CD4-positive, alpha-beta memory T cell (primary cell): ENCODE data around the gene ARFGEF2. TPM values are rescaled to one million over a fixed set of nuclear protein-coding genes. Genes with fewer than 3 reads are reported as not detected.

Experiments used
- CTCF ChIA-PET: fragments of 350-600 bp; sonication (Branson Sonifier 250); formaldehyde crosslinking; loops from one replicate; lab custom pipeline; 2021; ENCODE audit warnings: inconsistent platforms; ENCODE audit not compliant: partially characterized antibody; lab: Charles Lee
- POLR2A ChIA-PET: fragments of 350-600 bp; sonication (Branson Sonifier 250); formaldehyde crosslinking; loops from one replicate; lab custom pipeline; 2021; ENCODE audit not compliant: partially characterized antibody; lab: Charles Lee
- DNase-seq, 5 donors: peaks; one replicate each; pipeline versions ENCODE4 v3.0.0 to v3.0.0-alpha.2; 2020 to 2022; ENCODE audit warnings: mixed read lengths in 1 of 5
- H3K27ac ChIP-seq: one replicate; pipeline ENCODE4 v1.7.0; 2013; ENCODE audit warnings: low read depth, low read length
- H3K27me3 ChIP-seq: 2 replicates; pipeline ENCODE4 v1.7.0; 2013; ENCODE audit warnings: mild to moderate bottlenecking, low read length, moderate library complexity; ENCODE audit not compliant: insufficient read depth
- H3K36me3 ChIP-seq: 2 replicates; pipeline ENCODE4 v1.7.0; 2013; ENCODE audit warnings: mild to moderate bottlenecking, low read length, moderate library complexity; ENCODE audit not compliant: insufficient read depth
- H3K4me1 ChIP-seq: 2 replicates; pipeline ENCODE4 v1.7.0; 2013; ENCODE audit warnings: mild to moderate bottlenecking, low read length, moderate library complexity; ENCODE audit not compliant: insufficient read depth
- H3K4me3 ChIP-seq, 2 donors: one replicate each; pipeline ENCODE4 v1.7.0; 2013; ENCODE audit warnings: low read length in 2 of 2, mild to moderate bottlenecking in 1 of 2
- H3K9me3 ChIP-seq, 2 donors: one replicate each; pipeline ENCODE4 v1.7.0; 2013; ENCODE audit warnings: low read length in 2 of 2, control low read depth in 1 of 2; ENCODE audit not compliant: control insufficient read depth in 1 of 2
- H3K27ac Mint-ChIP-seq, 7 donors: one replicate each; pipeline ENCODE4 v1.8.0; 2020 to 2021; ENCODE audit warnings: mixed read lengths in 7 of 7, mild to moderate bottlenecking in 6 of 7, inconsistent platforms in 3 of 7, moderate library complexity in 3 of 7
- H3K27me3 Mint-ChIP-seq, 2 donors: one replicate each; pipeline ENCODE4 v1.8.0; 2020 to 2021; ENCODE audit warnings: mixed read lengths in 2 of 2
- H3K36me3 Mint-ChIP-seq, 2 donors: one replicate each; pipeline ENCODE4 v1.8.0; 2020 to 2021; ENCODE audit warnings: mixed read lengths in 2 of 2, inconsistent platforms in 1 of 2, mild to moderate bottlenecking in 1 of 2
- H3K4me1 Mint-ChIP-seq, 4 donors: one replicate each; pipeline ENCODE4 v1.8.0; 2020 to 2021; ENCODE audit warnings: mixed read lengths in 4 of 4, mild to moderate bottlenecking in 1 of 4
- H3K4me3 Mint-ChIP-seq, 8 donors: one replicate each; pipeline ENCODE4 v1.8.0; 2020 to 2021; ENCODE audit warnings: mixed read lengths in 8 of 8, mild to moderate bottlenecking in 7 of 8, moderate library complexity in 6 of 8, inconsistent platforms in 3 of 8
- H3K9me3 Mint-ChIP-seq, 8 donors: one replicate each; pipeline ENCODE4 v1.8.0; 2020 to 2021; ENCODE audit warnings: mixed read lengths in 8 of 8, mild to moderate bottlenecking in 5 of 8, inconsistent platforms in 3 of 8, moderate library complexity in 1 of 8
- intact Hi-C: fragments of 100-400 bp; cut with micrococcal nuclease; formaldehyde crosslinking; loops from one replicate; pipeline ENCODE4 v1.15.1; 2023
- polyA plus RNA-seq, 2 donors: library from polyadenylated mRNA; unstranded; fragments of 300-500 nt; fragmentation: Illumina TruSeq; gene quantifications; one replicate each; pipeline ENCODE4 v1.2.3, GENCODE V29; 2021
- total RNA-seq, 2 experiments: library from RNA; stranded (reverse); gene quantifications; one replicate each; pipeline ENCODE4 v1.2.3, GENCODE V29; 2021

ARFGEF2 gene
- total and polyA plus RNA-seq, 4 experiments from 2014 or later: 4.7 to 28.1 (median 18.4) TPM

DNA sequence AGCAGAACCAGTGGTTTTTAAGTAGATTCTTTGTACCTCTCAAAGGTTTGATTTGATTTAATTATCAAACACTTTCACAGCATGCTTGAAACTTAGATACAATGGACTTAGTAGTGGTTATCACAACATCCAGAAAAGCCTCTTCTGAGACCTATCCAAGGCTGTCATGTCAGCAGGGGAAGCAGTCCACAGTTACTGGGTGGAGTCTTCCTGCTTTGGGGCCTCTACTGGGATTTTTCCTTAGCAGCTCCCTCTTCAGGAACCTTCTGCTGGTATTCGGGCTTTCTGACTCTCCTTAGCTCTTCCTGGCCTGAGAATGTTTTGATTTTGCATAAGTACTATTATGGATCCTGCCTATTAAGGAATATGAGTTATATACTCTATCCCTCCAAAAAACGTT lies 36.0 kb downstream of the ARFGEF2 start:
- no peak overlapping the region for H3K4me3 ChIP-seq
- Mint-ChIP-seq H3K36me3 (peaks cover 43 to 70% of the 10 kb centered on the region in 2 donors), H3K4me1 (peaks cover 0 to 5% (median 1%) of the 10 kb centered on the region in 4 donors), H3K27me3 (no peaks in the 10 kb centered on the region), H3K27ac (no peak overlapping the region), H3K9me3 (no peaks in the 10 kb centered on the region), H3K4me3 (no peak overlapping the region)
- ChIA-PET CTCF (no interaction called here), POLR2A (no interaction called here)
- H3K9me3 ChIP-seq: no peaks in the 10 kb centered on the region
- H3K27ac ChIP-seq: no peak overlapping the region
- no peaks in the 10 kb centered on the region for H3K4me1 ChIP-seq
- intact Hi-C loops: no loop called here
- no peak for DNase-seq
- peaks cover 32% of the 10 kb centered on the region for H3K36me3 ChIP-seq
- H3K27me3 ChIP-seq: no peaks in the 10 kb centered on the region

DNA sequence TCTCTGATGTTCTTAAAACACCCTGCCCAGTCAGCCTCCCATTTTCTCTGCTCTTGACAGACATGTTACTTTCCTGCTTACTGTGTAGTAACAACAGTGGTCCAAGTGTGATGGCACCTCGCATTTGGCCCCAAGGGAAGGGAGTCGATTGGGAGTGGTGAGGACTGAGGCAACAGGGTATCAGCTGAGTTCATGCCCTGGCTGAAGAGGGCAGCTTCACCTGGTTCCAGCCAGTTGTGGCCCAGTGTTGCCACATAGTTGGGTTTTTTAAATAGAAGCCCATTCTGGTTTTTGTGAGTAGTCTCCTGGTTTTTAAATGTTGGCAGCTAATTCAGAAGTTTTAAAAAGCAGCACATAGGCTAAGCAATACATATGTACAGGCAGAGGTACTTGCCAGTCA lies 37.2 kb downstream of the ARFGEF2 start:
- Mint-ChIP-seq H3K27me3 (no peaks in the 10 kb centered on the region), H3K9me3 (no peaks in the 10 kb centered on the region), H3K4me1 (peaks cover 0 to 5% (median 1%) of the 10 kb centered on the region in 4 donors), H3K27ac (no peak overlapping the region), H3K36me3 (peaks cover 50 to 72% of the 10 kb centered on the region in 2 donors), H3K4me3 (no peak overlapping the region)
- intact Hi-C loops: no loop called here
- ChIA-PET CTCF (no interaction called here), POLR2A (no interaction called here)
- no peaks in the 10 kb centered on the region for H3K4me1 ChIP-seq
- no peak overlapping the region for H3K4me3 ChIP-seq
- H3K27me3 ChIP-seq: no peaks in the 10 kb centered on the region
- DNase-seq: no peak
- H3K27ac ChIP-seq: no peak overlapping the region
- no peaks in the 10 kb centered on the region for H3K9me3 ChIP-seq
- peaks cover 24% of the 10 kb centered on the region for H3K36me3 ChIP-seq

DNA sequence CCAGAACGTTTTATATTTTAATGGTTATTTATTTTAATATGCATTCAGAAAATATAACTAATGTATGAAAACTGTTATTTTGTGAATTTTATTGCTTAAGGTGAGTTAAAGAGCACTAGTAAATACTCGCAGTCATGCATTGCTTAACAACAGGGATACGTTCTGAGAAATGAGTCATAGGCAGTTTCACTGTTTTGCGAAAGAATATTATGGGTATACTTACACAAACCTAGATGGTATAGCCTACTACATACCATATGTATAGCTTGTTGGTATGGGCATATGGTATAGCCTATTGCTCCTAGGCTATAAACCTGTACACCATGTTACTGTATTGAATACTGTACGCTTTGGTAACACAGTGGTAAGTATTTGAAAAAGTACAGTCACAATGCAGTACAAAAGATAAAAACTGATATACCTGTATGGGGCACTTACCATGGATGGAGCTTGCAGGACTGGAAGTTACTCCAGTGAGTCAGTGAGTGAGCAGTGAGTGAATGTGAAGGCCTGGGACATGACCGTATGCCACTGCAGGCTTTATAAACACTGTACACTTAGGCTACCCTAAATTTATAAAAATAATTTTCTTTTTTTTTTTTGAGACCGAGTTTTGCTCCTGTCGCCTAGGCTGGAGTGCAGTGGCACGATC lies 38.5 kb downstream of the ARFGEF2 start:
- Mint-ChIP-seq H3K27ac (no peak overlapping the region), H3K36me3 (peaks cover 49 to 70% of the 10 kb centered on the region in 2 donors), H3K27me3 (no peaks in the 10 kb centered on the region), H3K4me3 (no peak overlapping the region), H3K9me3 (no peaks in the 10 kb centered on the region), H3K4me1 (peaks cover 0 to 5% (median 1%) of the 10 kb centered on the region in 4 donors)
- H3K27ac ChIP-seq: no peak overlapping the region
- intact Hi-C loops: no loop called here
- H3K9me3 ChIP-seq: no peaks in the 10 kb centered on the region
- H3K4me3 ChIP-seq: no peak overlapping the region
- no peaks in the 10 kb centered on the region for H3K4me1 ChIP-seq
- ChIA-PET CTCF (no interaction called here), POLR2A (no interaction called here)
- peaks cover 14% of the 10 kb centered on the region for H3K36me3 ChIP-seq
- DNase-seq: no peak
- H3K27me3 ChIP-seq: no peaks in the 10 kb centered on the region

DNA sequence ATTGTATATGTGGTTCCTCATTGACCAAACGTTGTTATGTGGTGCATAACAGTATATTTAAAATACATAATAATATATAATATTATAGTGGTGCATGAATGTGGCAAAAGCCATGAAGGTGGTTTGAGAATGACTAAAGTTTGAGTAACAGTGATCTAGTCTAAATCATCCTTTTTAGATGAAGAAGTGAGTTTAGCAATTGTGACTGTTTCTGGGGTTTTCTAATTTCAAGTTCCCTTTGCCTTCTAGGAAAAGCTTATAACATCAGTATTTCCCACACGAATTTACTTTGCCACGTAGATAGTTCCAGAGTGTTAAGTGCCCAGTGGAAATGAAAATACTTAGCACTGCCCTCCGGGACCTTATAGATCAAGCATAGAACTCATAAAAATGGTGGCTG lies 40.9 kb downstream of the ARFGEF2 start:
- no peak for DNase-seq
- Mint-ChIP-seq H3K4me3 (no peak overlapping the region), H3K4me1 (peaks cover 0 to 2% (median 0%) of the 10 kb centered on the region in 4 donors), H3K9me3 (no peaks in the 10 kb centered on the region), H3K27ac (no peak overlapping the region), H3K36me3 (peaks cover 37 to 66% of the 10 kb centered on the region in 2 donors), H3K27me3 (no peaks in the 10 kb centered on the region)
- Histone ChIP-seq H3K36me3 (peaks cover 2% of the 10 kb centered on the region), H3K27me3 (no peaks in the 10 kb centered on the region), H3K4me1 (no peaks in the 10 kb centered on the region), H3K9me3 (no peaks in the 10 kb centered on the region), H3K4me3 (no peak overlapping the region), H3K27ac (no peak overlapping the region)
- intact Hi-C loops: no loop called here
- ChIA-PET POLR2A (no interaction called here), CTCF (no interaction called here)

DNA sequence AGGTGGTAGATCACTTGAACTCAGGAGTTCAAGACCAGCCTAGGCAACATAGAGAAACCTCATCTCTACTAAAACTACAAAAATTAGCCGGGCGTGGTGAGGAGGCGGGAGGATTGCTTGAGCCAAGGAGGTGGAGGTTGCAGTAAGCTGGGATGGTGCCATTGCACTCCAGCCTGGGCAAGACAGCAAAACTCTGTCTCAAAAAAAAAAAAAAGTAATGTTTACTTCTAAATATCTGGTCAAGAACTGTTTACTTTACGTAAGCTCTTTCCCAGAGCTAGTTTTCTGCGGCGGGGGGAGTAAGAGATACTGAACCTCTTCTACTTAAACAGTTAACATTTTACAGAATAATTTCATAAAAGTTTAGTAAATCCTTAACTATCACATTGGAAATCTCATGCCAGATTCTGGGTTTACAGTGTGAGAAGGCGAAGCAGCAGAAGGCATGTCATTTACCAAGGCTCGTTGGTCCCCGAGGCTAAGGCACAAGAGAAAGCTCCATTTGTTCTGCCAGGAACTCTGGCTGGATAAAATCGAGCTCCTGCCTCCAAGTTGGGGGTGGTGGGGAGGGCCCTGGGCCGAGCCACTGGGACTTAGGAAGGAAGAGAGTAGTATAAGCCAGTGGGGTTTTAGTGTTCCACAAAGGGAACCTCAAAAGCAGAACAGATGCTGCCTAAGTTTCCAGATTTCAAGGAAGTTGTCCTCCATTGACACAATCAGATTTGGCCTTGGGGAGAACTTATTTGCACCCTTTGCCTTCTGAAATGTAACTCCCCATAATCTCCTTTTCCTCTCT lies 41.7 kb downstream of the ARFGEF2 start:
- no peaks in the 10 kb centered on the region for H3K4me1 ChIP-seq
- no peak overlapping the region for H3K4me3 ChIP-seq
- H3K27me3 Mint-ChIP-seq: no peaks in the 10 kb centered on the region
- H3K9me3 ChIP-seq: no peaks in the 10 kb centered on the region
- intact Hi-C loops: no loop called here
- H3K27ac ChIP-seq: no peak overlapping the region
- H3K4me1 Mint-ChIP-seq: no peaks in the 10 kb centered on the region
- CTCF ChIA-PET: no interaction called here
- no peaks in the 10 kb centered on the region for H3K9me3 Mint-ChIP-seq
- no peaks in the 10 kb centered on the region for H3K27me3 ChIP-seq
- POLR2A ChIA-PET: no interaction called here
- DNase-seq: no peak
- H3K36me3 ChIP-seq: no peaks in the 10 kb centered on the region
- H3K36me3 Mint-ChIP-seq: peaks cover 36 to 62% of the 10 kb centered on the region in 2 donors
- H3K27ac Mint-ChIP-seq: peak overlapping the region in 1 of 7 donors; percentile 34
- H3K4me3 Mint-ChIP-seq: no peak overlapping the region

DNA sequence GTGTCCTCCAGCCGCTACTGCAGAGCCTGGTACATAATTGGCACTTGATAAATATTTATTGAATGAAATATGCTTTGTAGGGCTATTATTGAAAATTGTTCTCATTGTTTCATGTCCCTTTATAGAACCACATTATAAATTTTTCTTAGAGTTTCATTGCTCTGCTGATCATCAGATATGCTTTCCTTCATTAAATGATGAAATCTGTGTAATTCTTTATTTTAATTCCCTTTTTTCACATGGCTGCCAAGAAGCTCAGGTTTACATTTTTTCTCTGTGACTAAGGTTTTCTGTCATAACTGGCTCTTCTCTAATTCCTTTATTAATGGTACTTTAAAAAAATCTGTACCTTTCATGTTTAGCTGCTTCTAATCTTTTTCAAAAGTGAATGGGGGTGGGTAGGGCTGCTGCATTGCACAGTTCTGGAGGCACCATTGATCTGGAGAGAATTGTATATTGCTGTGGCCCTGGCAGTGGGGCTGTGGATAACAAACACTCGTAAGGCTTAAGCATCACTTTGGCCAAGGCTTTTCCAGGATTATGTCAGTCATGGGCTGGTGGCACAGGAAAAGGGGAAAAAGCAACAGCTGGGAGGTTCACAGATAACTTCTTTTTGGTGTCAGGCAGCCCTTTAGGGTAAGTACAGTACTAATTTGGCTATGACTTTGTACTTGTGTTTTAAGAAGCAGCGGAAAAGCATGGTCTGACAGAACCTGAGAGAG lies 43.8 kb downstream of the ARFGEF2 start:
- Histone ChIP-seq H3K4me3 (no peak overlapping the region), H3K9me3 (no peaks in the 10 kb centered on the region), H3K36me3 (peaks cover 15% of the 10 kb centered on the region), H3K27me3 (no peaks in the 10 kb centered on the region), H3K27ac (no peak overlapping the region), H3K4me1 (no peaks in the 10 kb centered on the region)
- ChIA-PET CTCF (no interaction called here), POLR2A (no interaction called here)
- intact Hi-C loops: no loop called here
- H3K27me3 Mint-ChIP-seq: no peaks in the 10 kb centered on the region
- H3K36me3 Mint-ChIP-seq: peaks cover 46 to 70% of the 10 kb centered on the region in 2 donors
- H3K27ac Mint-ChIP-seq: no peak overlapping the region
- H3K4me1 Mint-ChIP-seq: no peaks in the 10 kb centered on the region
- no peak for DNase-seq
- no peak overlapping the region for H3K4me3 Mint-ChIP-seq
- H3K9me3 Mint-ChIP-seq: no peaks in the 10 kb centered on the region

DNA sequence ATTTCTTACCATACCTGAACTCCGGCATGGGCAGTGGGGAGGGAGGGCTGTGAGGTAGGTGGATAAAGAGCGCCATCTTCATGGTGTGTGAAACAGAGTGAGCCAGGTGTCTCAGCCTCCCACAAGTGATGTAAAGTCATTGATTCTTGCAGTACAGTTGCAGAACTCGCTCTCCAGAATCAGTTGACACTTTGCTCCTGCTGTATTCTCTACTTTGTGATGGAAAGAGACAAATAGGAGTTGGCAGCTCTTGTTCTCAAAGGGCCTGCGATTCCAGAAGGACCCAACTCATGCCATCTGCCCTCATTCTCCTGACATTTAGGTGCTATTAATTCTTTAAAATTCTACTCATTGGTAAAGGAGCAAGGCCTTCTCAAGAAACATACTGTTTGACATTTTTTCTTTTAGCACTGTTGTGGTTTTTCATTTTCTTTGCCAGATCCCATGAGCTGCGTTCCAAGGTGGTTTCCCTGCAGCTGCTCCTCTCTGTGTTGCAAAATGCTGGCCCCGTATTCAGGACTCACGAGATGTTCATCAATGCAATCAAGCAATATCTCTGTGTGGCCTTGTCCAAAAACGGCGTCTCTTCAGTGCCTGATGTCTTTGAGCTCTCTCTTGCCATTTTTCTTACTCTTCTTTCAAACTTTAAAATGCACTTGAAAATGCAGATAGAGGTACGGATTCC lies 49.3 kb downstream of the ARFGEF2 start:
- H3K4me1 Mint-ChIP-seq: no peaks in the 10 kb centered on the region
- H3K9me3 Mint-ChIP-seq: peaks cover 0 to 2% (median 0%) of the 10 kb centered on the region in 8 donors
- Histone ChIP-seq H3K4me1 (no peaks in the 10 kb centered on the region), H3K36me3 (peaks cover 45% of the 10 kb centered on the region), H3K27ac (no peak overlapping the region), H3K4me3 (no peak overlapping the region), H3K9me3 (no peaks in the 10 kb centered on the region), H3K27me3 (no peaks in the 10 kb centered on the region)
- no peak overlapping the region for H3K27ac Mint-ChIP-seq
- no peak overlapping the region for H3K4me3 Mint-ChIP-seq
- DNase-seq: no peak
- CTCF ChIA-PET: no interaction called here
- POLR2A ChIA-PET: no interaction called here
- H3K27me3 Mint-ChIP-seq: no peaks in the 10 kb centered on the region
- H3K36me3 Mint-ChIP-seq: peaks cover 59 to 76% of the 10 kb centered on the region in 2 donors
- intact Hi-C loops: no loop called here
